ENCODE results near the gene TRPC3.

TRPC3 gene

GRCh38 chr4:121951521-121952110 lies at the start of gene TRPC3:
Gene TRPC3, minus strand, starts transcription at chr4:121952060. Its CDS starts 380 bp downstream, at chr4:121951680.
- Histone ChIP-seq H3K27ac (peak within 1 kb of the TSS in 6 of 21 experiments; percentile 1 to 45 (median 28)), H3K4me3 (peak within 1 kb of the TSS; percentile 51 to 58 (median 52))

GRCh38 chr4:122000849-122001248 lies 49.0 kb upstream of the TRPC3 start:
- H3K4me3 ChIP-seq = no peak overlapping the region
- no peak overlapping the region for H3K27ac ChIP-seq

DNA sequence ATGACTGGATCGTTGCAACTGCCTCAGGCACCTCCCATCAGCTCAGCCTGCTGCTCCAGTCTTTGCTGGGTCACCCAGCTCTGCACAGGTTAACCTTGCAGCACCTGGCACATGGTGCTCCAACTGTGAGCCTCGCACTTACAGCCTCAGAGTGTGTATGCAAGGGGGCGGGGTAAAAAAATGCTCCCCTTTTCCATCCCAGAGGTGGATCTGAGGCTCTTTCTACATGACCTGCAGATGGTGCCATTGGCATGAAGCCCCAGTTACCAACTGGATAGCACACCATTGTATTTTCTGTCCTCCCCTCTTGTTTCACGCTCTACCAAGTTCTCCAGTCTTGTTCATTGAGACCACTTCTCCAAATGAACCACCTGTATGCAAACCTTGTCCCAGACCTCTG lies 46.2 kb upstream of the TRPC3 start:
- no peak overlapping the region for H3K4me3 ChIP-seq
- no peak overlapping the region for H3K27ac ChIP-seq

- H3K27ac ChIP-seq = no peak overlapping the region
- H3K4me3 ChIP-seq = no peak overlapping the region
These were observed 44.1 kb upstream of the TRPC3 start for GRCh38 chr4:121995790-121996537.

GRCh38 chr4:121991968-121992367 lies 40.1 kb upstream of the TRPC3 start:
- no peak overlapping the region for H3K27ac ChIP-seq
- H3K4me3 ChIP-seq = no peak overlapping the region

GRCh38 chr4:121990489-121990888 lies 38.6 kb upstream of the TRPC3 start:
- Histone ChIP-seq H3K27ac (no peak overlapping the region), H3K4me3 (no peak overlapping the region)

GRCh38 chr4:121989715-121990114 lies 37.9 kb upstream of the TRPC3 start:
- no peak overlapping the region for H3K4me3 ChIP-seq
- no peak overlapping the region for H3K27ac ChIP-seq

- Histone ChIP-seq H3K4me3 (no peak overlapping the region), H3K27ac (no peak overlapping the region)
These were observed 37.1 kb upstream of the TRPC3 start for GRCh38 chr4:121988950-121989349.

- Histone ChIP-seq H3K4me3 (no peak overlapping the region), H3K27ac (no peak overlapping the region)
These were observed 28.8 kb upstream of the TRPC3 start for GRCh38 chr4:121980643-121981042.

DNA sequence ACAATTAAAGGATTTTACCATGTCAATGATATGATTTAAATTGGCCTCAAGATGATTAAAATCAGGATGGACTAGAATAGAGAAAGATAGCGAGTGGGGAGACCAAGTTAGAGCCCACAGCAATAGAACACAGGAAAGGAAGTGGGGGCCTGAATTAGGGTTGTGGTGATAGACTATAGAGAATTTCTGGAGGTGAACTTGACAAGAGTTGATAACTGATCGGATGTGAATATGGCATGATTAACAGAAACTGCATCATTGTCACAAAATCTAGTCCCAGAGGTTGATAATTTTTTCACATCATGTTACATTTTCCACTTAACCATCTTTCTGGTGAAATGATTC lies 26.3 kb upstream of the TRPC3 start:
- peak overlapping the region in 1 of 21 experiments; percentile 58 for H3K27ac ChIP-seq
- no peak overlapping the region for H3K4me3 ChIP-seq

DNA sequence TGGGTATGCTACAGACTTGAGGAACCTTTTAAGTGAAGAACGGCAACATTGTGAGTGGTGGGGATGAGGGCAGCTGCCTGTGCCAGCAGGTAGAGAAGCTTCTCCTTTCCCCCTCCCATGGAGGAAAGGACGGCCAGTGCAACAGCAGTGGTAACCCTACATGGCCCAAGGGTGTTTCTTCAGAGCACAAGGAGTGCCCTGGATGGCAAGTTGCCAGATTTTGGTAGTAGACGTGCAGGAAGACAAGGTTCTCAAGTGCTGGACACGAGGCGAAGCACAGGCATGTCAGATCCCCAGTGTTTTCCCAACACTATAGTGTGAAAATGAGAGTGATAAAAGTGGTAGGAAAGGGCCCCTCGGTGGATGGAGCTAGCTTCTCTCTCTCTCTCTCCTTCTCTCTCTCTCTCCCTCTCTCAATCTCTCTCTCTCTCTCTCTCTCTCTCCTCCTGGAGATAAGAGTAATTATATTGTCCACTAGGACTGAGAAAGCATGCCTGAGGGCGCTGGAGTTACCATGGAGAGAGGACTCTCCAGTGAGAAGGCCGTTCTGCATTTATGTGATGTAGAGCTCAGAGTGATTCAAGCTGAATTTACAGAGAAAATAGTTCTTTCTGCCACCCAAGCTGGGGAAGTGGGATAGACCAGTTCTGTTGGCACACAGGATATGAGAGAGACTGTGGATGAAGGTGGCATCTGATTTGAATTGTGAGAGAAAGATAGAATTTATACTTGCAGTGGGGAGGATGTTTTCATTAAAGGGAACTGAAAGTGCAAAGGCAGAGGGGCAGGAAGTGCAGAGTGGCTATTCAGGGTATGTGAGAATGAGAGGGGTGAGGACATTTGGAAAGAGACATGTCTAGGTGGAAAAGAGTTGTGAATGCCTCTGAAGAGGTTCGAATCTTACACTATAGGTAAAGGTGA lies 25.7 kb upstream of the TRPC3 start:
- H3K4me3 ChIP-seq = no peak overlapping the region
- no peak overlapping the region for H3K27ac ChIP-seq

DNA sequence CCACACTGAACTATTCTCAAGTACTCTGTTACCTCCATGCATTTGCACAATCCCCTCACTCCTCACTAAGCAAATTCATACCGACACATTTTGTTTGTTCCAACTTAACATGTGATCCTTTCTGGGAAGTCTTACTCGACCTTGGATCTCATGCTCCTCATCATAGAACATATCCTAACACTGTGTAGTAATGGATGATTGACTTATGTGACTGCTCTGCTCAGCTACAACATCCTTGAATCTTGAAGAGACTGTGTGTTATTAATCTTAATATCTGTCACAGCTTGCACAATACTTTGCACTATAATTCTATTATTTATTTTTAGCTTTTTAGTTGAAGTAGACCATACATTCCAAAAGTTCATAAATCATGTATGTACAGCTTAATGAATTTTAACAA lies 23.9 kb upstream of the TRPC3 start:
- Histone ChIP-seq H3K27ac (no peak overlapping the region), H3K4me3 (no peak overlapping the region)

GRCh38 chr4:121973816-121974215 lies 22.0 kb upstream of the TRPC3 start:
- Histone ChIP-seq H3K4me3 (no peak overlapping the region), H3K27ac (no peak overlapping the region)

- H3K27ac ChIP-seq = no peak overlapping the region
- no peak overlapping the region for H3K4me3 ChIP-seq
These were observed 17.0 kb upstream of the TRPC3 start for GRCh38 chr4:121968859-121969258.

DNA sequence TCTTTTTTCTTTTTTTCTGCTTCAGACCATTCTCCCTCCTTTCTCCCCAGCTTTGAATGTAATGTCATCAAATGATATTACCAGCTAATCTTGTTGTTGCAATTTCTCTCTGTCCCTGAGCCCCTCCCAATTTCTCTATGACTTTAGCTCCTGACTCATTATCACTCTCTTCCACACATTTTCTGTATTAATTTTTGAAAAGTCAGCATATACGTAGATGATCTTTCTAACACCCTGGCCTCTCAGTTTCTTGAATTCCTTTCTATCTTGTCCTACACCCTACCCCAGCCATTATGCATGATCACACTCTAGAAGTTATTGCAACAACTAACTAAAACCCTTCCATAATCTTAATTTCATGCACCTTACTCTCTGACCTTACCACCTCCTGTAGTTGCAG lies 13.1 kb upstream of the TRPC3 start:
- no peak overlapping the region for H3K27ac ChIP-seq

GRCh38 chr4:121960818-121961217 lies 9.0 kb upstream of the TRPC3 start:
- Histone ChIP-seq H3K4me3 (no peak overlapping the region), H3K27ac (no peak overlapping the region)

More for the DNA sequence above, 13.1 kb upstream of the TRPC3 start:
- no peak overlapping the region for H3K4me3 ChIP-seq

GRCh38 chr4:121958777-121959176 lies 6.9 kb upstream of the TRPC3 start:
- no peak overlapping the region for H3K27ac ChIP-seq
- no peak overlapping the region for H3K4me3 ChIP-seq

DNA sequence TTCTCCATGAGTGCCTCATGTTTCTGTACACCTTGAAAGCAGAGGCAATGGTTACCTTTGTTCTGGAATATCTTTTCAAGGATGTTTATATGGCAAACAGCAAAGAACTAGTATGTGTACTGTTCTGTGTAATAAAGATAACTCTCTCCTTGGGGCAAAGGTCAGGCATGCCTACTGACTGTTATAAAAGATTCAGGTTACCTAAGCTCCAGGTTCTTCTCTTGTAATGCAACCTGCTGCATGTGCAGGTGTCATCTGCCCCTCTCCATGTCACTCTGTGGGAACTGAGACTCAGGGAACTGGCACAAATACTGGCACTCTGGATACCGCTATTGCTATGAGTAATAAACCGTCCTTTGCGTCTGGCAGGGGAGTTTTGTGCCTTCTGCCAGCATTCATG lies 5.4 kb upstream of the TRPC3 start:
- Histone ChIP-seq H3K27ac (no peak overlapping the region), H3K4me3 (no peak overlapping the region)

GRCh38 chr4:121953860-121954259 lies 2.0 kb upstream of the TRPC3 start:
- Histone ChIP-seq H3K4me3 (no peak overlapping the region), H3K27ac (no peak overlapping the region)

DNA sequence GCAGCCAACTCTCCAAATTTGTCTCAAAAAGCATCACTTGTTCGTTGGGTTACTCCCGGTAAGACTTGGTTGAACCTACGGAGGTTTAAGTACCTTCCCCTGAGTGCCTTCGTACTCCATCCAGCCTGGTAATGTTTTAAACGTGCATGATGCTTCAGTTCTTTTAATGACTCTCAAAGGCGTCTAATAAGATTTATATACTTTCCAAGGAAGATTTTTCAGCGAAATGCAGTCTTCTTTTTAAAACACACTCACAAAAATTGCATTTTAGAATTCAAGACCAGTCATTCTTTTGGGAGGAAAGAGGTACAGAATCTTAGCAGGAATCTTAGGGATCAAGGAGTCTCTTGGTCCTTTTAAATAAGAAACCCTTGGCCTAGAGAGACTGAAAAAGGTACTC lies 430 bp upstream of the TRPC3 start:
- Histone ChIP-seq H3K27ac (no peak overlapping the region), H3K4me3 (peak overlapping the region in 2 of 7 experiments; percentile 54 to 58)
